ENCODE data around the gene NLRP2B.

GRCh38 chrX:57643698-57644097 is 36.4 kb downstream of the NLRP2B start:
- TF ChIP-seq EZH2 (IDR thresholded peaks at IDR 0.05; ENCODE audit: low read length, unreplicated experiment) = no peak
- no peak for TF ChIP-seq CTCF (conservative IDR thresholded peaks at IDR 0.05; ENCODE audit: low read depth, low read length)
- TF ChIP-seq EZH2phosphoT487 (IDR thresholded peaks at IDR 0.05; ENCODE audit: borderline replicate concordance, low read length) = no peak

Data from PC-3 (cell line).